HG02943 (cell line): ENCODE data around the gene ICAM4.
"Not testable (repeated sequence)": the region's sequence is repeated elsewhere in the genome, so short reads cannot be mapped to it uniquely, and the experiment has no call there.

Experiments used
- ATAC-seq: cut with Tn5 transposase; IDR thresholded peaks from one replicate; pipeline ENCODE4 v1.9.1; 2021; ENCODE audit warnings: mild to moderate bottlenecking, low read depth, moderate library complexity; ENCODE audit not compliant: unreplicated experiment

Gene ICAM4

DNA sequence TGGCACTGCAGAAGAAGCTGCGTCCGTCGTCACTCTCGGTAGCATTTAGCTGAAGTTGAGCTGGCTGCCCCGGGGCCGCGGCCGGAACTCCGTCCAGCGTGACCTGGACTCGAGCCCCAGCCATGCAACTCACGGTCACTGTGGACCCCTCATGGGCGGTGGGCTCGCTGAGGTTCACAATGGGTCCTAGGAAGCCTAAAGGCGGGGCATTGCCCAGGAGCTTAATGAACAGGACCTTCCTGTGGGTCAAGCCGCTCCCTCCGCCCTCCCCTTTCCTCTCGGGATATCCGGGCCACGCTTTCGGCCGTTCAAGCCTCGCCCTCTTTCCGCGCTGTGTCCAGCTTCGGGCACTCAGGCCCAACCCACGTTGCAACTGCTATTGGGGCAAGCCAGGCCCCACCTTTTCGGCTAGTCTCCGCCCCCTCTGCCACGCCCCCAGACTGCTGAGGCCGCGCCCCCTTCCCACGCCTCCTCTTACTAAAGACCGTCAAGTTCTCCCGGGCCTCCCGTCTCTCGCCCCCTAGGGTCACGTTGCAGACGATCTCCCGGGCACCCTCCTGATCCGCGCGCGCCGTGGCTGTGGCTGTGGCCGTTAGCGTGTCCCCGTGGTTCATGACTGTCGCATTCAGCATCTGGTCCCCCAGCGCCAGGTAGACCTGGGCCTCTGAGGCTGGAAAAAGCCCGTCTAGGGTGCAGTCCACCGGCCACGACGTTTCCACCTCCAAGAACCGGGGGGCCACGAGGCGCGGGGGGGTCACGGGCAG lies 48.0 kb downstream of the ICAM4 start:
- no peak for ATAC-seq

DNA sequence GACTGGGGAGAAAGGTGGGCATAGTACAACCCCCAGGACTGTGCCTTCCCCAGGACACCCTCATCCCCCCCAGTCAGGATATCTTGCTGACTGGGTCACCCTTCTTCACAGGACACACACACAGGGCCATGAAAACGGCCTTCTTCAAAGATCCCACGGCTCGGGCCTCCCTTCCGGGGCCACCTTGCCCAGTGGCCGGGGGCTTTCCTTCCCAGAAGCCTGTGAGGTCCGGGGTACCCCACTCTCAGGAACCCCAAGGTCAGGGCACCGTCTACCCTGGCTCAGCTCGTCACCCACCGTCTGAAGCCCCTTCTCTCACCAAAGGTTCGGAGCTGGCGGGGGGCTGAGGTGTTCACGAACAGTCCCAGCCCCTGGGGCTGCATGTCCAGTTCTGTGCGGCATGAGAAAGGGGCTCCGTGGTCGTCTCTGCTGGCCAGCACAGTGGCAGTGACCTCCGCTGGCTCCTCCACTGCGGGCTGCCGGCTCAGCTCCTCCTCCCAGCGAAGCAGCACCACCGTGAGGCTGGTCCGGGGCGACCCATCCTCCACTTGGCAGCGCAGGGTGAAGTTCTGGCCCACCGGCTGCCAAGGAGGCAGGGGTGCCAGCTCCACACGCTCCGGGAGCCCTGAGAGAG lies 48.7 kb downstream of the ICAM4 start:
- ATAC-seq = no peak

DNA sequence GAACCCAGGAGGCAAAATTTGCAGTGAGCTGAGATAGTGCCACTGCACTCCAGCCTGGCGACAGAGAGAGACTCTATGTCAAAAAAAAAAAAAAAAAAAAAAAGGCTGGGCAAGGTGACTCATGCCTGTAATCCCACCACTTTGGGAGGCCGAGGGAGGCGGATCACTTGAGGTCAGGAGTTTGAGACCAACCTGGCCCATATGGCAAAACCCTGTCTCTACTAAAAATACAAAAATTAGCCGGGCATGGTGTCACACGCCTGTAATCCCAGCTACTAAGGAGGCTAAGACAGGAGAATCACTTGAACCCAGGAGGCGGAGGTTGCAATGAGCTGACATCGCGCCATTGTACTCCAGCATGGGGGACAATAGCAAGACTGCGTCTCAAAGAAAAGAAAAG lies 50.0 kb downstream of the ICAM4 start:
- not testable (repeated sequence) for ATAC-seq
